Left lobe of liver (tissue), 2 donors: ENCODE results near the gene ARHGDIB. TPM values are rescaled to one million over a fixed set of nuclear protein-coding genes. Genes with fewer than 3 reads are reported as not detected.

Source experiments
- ATAC-seq: fragments of 200-7000 bp; cut with Tn5 transposase; one replicate; pipeline ENCODE4 v1.9.1; 2020; ENCODE audit warnings: mild to moderate bottlenecking, moderate library complexity
- DNase-seq: peaks from one replicate; pipeline ENCODE4 v3.0.0-alpha.2; 2020; ENCODE audit warnings: low spot score
- total RNA-seq: library from RNA; stranded (reverse); gene quantifications from one replicate; pipeline ENCODE4 v1.2.1, GENCODE V29; 2021
- donor health status: DM: no; HTN: no; CAD: no; lungs with moderate emphysema.
- donor health status: DM: no; HTN: yes; CAD: no.

ARHGDIB gene
- total RNA-seq, 1 donor from 2014 or later, result 22.3 TPM

GRCh38 chr12:14984766-14985285 lies 23.4 kb upstream of the ARHGDIB start:
- ATAC-seq (no peak), DNase-seq (no peak)

DNA sequence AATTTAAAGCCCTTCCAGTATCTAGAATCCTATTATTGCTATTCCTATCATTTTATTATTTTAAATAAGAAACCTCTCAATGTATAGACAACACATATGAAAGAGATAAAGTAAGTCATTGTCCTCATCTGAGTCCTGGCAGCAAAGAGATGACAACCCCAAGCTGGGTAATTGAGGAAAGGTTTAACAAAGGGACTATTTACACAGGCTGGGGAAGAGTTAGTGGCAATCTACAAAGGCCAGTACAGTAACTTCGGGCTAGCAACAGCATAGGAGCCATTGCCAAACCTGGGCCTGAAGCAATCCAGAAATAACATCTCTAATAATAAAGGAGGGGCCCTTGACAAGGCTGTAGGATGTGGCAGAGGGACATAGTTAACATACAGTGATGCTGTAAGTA lies 22.6 kb upstream of the ARHGDIB start:
- DNase-seq (no peak), ATAC-seq (no peak)

DNA sequence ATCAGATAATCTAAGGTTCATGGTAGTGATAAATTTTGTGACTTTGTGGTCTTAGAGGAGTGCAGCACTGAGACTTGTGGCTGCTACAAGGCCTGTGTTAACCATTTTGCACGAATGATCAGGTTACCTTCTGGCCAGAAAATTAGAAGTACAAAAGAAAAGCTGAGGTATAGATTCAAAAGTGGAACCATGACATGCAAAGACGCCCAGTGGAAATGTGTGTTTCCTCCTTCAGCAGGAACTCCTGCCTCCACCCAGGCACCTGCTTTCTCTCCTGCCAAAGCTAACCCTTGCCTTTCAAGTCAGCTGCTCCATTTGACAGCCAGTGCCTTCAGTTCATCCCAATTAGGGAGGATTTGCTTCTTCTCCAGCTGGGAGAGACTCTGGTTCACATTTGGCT lies 21.6 kb upstream of the ARHGDIB start:
- DNase-seq (no peak), ATAC-seq (no peak)

GRCh38 chr12:14982562-14982961 lies 21.2 kb upstream of the ARHGDIB start:
- ATAC-seq (no peak), DNase-seq (no peak)

GRCh38 chr12:14981049-14981448 lies 19.6 kb upstream of the ARHGDIB start:
- DNase-seq (no peak), ATAC-seq (peak; percentile 23)

- DNase-seq (no peak), ATAC-seq (no peak)
Observed at GRCh38 chr12:14979468-14979867, 18.1 kb upstream of the ARHGDIB start.

GRCh38 chr12:14976658-14977057 lies 15.3 kb upstream of the ARHGDIB start:
- DNase-seq (no peak), ATAC-seq (no peak)

- DNase-seq (no peak), ATAC-seq (no peak)
Observed at GRCh38 chr12:14975457-14975856, 14.1 kb upstream of the ARHGDIB start.

GRCh38 chr12:14974633-14975032 lies 13.2 kb upstream of the ARHGDIB start:
- ATAC-seq, result no peak
- no peak for DNase-seq

DNA sequence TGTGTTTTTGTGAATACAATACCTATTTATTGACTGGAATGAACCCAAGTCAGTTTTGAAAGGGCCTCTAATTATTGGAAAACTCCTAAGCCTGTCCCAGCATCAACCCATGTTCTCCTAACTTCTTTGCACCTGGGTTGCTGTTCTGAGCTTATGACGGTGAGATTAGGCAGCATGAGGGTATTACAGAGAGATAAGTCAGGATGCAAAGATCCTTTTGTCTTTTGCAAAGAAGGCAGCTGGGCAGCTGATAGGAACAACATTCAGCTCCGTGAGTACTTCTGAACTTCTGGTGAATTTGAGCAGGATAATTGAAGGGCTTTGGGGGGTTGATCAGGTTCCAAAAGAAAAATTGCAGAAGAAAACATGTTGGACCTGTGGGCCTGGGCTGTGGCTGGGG lies 11.4 kb upstream of the ARHGDIB start, which contains the start of gene PDE6H:
PDE6H (plus strand) TSS at position 227 of the 400 bp plus-strand sequence. CDS start 4,971 bp downstream, outside the sequence.
- ATAC-seq (no peak), DNase-seq (no peak)

GRCh38 chr12:14970473-14970872 lies 9.1 kb upstream of the ARHGDIB start:
- DNase-seq (no peak), ATAC-seq (no peak)

- ATAC-seq, result no peak
Observed at GRCh38 chr12:14968478-14968877, 7.1 kb upstream of the ARHGDIB start.

GRCh38 chr12:14965221-14965620 lies 3.8 kb upstream of the ARHGDIB start:
- no peak for ATAC-seq
- DNase-seq, result no peak

More at GRCh38 chr12:14968478-14968877, 7.1 kb upstream of the ARHGDIB start:
- DNase-seq, result no peak

DNA sequence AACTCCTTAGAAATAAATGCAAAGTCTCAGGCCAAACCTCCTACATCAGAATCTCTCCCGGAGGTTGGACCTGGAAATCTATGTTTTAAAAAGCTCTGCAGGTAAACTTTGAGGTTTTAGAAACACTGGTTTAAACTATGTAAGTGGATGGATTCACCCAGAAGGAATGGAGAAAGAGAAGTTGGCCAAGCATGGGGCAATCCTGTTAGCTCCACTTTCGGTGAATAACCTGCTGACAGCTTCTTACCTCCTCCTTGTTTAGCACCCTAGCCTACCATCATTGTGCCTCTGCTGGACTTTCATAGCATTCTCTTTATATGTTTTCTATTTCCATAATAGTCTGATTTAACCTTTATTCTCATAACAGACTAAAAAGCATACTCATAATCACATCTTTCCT lies 3.0 kb upstream of the ARHGDIB start:
- ATAC-seq, result no peak
- no peak for DNase-seq

GRCh38 chr12:14963520-14963919 lies 2.1 kb upstream of the ARHGDIB start:
- ATAC-seq (no peak), DNase-seq (no peak)

DNA sequence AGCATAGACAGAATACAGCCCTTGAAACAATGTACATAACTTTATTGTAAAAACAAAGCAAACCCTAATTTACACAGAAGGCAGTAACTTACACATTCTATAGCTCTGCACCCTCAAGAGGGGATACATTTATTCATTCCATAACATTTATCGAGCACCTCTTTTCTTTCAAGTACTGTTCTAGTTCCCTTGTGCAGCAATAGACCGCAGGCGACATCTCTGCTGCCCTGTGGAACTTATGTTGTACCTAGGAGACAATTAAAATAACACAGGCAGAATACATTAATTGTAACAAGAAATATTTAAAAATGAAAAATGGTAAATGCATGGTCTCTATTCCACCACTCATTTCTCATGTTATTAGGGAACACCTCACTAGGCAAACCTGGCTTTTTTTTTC lies 1.4 kb upstream of the ARHGDIB start:
- DNase-seq (no peak), ATAC-seq (no peak)

DNA sequence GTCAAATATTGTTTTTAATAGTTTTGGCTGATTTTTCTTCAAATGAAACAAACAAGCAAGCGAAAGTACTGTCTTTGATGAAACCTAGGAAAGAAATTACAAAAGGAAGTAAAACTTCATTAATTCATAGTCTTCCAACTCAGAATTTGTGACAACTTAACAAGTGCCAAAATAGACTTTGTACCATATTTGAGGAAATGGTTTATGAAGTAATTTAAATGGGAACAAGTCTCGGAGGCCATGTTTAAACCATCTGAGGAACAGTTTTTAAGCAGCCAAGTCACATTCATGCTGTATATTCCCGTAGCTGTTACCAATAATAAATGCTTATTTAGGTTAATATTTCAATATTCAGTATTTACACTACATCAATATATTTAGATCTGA lies 745 bp upstream of the ARHGDIB start:
- DNase-seq (no peak), ATAC-seq (no peak)

DNA sequence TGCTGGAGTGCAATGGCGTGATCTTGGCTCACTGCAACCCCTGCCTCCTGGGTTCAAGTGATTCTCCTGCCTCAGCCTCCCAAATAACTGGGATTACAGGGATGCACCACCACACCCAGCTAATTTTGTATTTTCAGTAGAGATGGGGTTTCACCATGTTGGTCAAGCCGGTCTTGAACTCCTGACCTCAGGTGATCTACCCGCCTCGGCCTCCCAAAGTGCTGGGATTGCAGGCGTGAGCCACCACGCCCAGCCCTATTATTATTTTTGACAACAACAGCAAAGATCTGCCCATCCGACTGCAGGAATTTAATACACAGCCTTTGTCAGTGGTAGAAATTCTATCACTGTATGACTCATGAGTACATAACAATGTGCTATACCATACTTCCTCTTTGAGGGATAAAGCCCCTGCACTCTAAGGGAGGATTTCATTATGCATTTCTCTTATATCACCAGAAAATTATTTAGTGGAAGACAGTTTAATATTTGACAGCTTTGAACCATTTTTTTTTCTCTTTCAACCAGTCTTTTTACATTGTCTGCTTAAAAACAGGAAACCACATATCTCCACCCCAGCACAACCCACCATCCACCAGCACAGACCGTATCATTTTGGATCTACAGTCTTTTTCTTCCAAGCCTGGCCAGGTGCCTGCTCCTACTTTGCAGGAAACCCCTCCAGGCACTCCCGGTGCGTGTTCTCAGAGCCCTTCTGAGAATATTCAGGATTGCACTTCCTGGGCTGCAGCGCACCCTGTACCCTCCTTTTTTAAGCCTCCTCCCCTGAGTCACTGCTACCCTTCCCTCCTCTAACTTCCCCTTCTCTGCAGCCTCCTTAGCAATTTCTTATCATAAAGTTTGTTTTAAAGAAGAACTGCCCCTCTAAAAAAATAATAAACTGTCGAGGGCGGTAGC lies 594 bp downstream of the ARHGDIB start:
- ATAC-seq (peak; percentile 67), DNase-seq (no peak)

GRCh38 chr12:14959916-14960496 lies 1.4 kb downstream of the ARHGDIB start:
- ATAC-seq (no peak), DNase-seq (no peak)

DNA sequence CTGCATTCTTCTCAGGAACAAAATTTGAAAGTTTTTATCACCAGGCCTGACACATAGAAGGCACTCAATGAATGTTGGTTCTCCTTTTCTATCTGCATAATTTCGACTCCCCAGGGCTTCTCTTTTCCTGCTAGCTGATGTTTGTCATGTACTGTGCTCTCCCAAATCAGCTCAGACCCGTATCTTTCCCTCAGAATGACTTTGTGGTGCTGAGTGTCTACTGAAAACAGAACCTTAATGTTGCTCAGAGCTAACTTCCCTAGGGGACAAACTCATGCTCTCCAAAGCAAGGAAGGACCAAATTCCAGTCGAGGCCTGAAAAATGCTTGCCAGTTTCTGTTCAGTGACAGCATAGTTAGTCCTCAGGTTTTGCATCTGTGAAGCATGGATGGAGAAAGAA lies 1.9 kb downstream of the ARHGDIB start:
- no peak for DNase-seq
- peak; percentile 12 for ATAC-seq

DNA sequence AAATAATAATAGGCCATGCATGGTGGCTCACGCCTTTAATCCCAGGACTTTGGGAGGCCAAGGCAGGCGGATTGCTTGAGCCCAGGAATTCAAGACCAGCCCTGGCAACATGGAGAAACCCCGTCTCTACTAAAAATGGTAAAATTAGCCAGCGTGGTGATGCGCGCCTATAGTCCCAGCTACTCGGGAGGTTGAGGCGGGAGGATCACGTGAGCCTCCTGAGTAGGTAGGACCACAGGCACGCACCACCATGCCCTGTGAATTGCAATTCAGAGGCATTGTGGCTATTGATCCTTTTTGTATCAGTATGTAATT lies 2.3 kb downstream of the ARHGDIB start:
- DNase-seq (no peak), ATAC-seq (no peak)
